BE2C (cell line): Measurements from ENCODE around the gene AKR1B15.

Source experiments
- DNase-seq: peaks from one replicate; pipeline ENCODE4 v3.0.0-alpha.2; 2020
- H3K27me3 ChIP-seq: fragments of 250-450 bp; sonication (Bioruptor Pico); 2 replicates; pipeline ENCODE4 v1.5.1; 2020; ENCODE audit warnings: mild to moderate bottlenecking
- H3K36me3 ChIP-seq: fragments of 250-450 bp; sonication (Bioruptor Pico); 2 replicates; pipeline ENCODE4 v1.5.1; 2020; ENCODE audit warnings: mild to moderate bottlenecking
- H3K4me1 ChIP-seq: fragments of 250-450 bp; sonication (Bioruptor Pico); 2 replicates; pipeline ENCODE4 v1.5.1; 2020
- H3K4me3 ChIP-seq: 2 replicates; pipeline ENCODE4 v1.5.1; 2011; ENCODE audit warnings: low read depth, low read length
- H3K9me3 ChIP-seq: fragments of 250-450 bp; sonication (Bioruptor Pico); 2 replicates; pipeline ENCODE4 v1.5.1; 2020
- CTCF ChIP-seq: IDR thresholded peaks from 2 replicates; pipeline ENCODE4 v1.5.1; 2012; ENCODE audit warnings: mild to moderate bottlenecking, low read depth, low read length

AKR1B15 gene

GRCh38 chr7:134601459-134601858 lies 52.5 kb downstream of the AKR1B15 start:
- Histone ChIP-seq H3K27me3 (peaks cover 14% of the 10 kb centered on the region), H3K4me3 (no peak overlapping the region), H3K9me3 (no peaks in the 10 kb centered on the region), H3K4me1 (0 out of 2 replicates have a peak, but pooled peaks cover 4% of the 10 kb centered on the region), H3K36me3 (no peaks in the 10 kb centered on the region)
- DNase-seq, result no peak
- TF ChIP-seq CTCF, result no peak

- no peak for DNase-seq
Measured at GRCh38 chr7:134602881-134603451, 54.1 kb downstream of the AKR1B15 start.

GRCh38 chr7:134605978-134606923 lies 57.3 kb downstream of the AKR1B15 start:
- H3K9me3 ChIP-seq, result no peaks in the 10 kb centered on the region
- peak; percentile 64 for DNase-seq
- H3K36me3 ChIP-seq, result no peaks in the 10 kb centered on the region
- no peak overlapping the region for H3K4me3 ChIP-seq
- peaks cover 20% of the 10 kb centered on the region for H3K27me3 ChIP-seq
- TF ChIP-seq CTCF, result peak; percentile 97
- H3K4me1 ChIP-seq, result no peaks in the 10 kb centered on the region

More at GRCh38 chr7:134602881-134603451, 54.1 kb downstream of the AKR1B15 start:
- no peak for TF ChIP-seq CTCF
- Histone ChIP-seq H3K4me1 (0 out of 2 replicates have a peak, but pooled peaks cover 4% of the 10 kb centered on the region), H3K9me3 (no peaks in the 10 kb centered on the region), H3K27me3 (peaks cover 20% of the 10 kb centered on the region), H3K4me3 (no peak overlapping the region), H3K36me3 (no peaks in the 10 kb centered on the region)

- Histone ChIP-seq H3K36me3 (no peaks in the 10 kb centered on the region), H3K4me3 (no peak overlapping the region), H3K9me3 (no peaks in the 10 kb centered on the region), H3K27me3 (peaks cover 11% of the 10 kb centered on the region), H3K4me1 (no peaks in the 10 kb centered on the region)
- no peak for TF ChIP-seq CTCF
- DNase-seq, result no peak
Measured at GRCh38 chr7:134611611-134612151, 62.8 kb downstream of the AKR1B15 start.

- H3K4me1 ChIP-seq, result no peaks in the 10 kb centered on the region
- no peaks in the 10 kb centered on the region for H3K36me3 ChIP-seq
- DNase-seq, result no peak
- no peaks in the 10 kb centered on the region for H3K9me3 ChIP-seq
- peaks cover 6% of the 10 kb centered on the region for H3K27me3 ChIP-seq
- no peak for TF ChIP-seq CTCF
- no peak overlapping the region for H3K4me3 ChIP-seq
Measured at GRCh38 chr7:134612197-134612596, 63.3 kb downstream of the AKR1B15 start.
